ENCODE data around the gene DOK7. TPM values are rescaled to one million over a fixed set of nuclear protein-coding genes. Genes with fewer than 3 reads are reported as not detected.
"Not testable (repeated sequence)": the region's sequence is repeated elsewhere in the genome, so short reads cannot be mapped to it uniquely, and the experiment has no call there.

The DOK7 gene
- total RNA-seq, 1 experiment from 2014 or later, result not detected

- in situ Hi-C loops (cut with HindIII; ENCODE audit: low sequenced_read_pairs), result not testable (repeated sequence)
These were observed 7.5 kb upstream of the DOK7 start for GRCh38 chr4:3455596-3455995.

GRCh38 chr4:3458371-3458770 lies 4.7 kb upstream of the DOK7 start:
- no peak for DNase-seq (ENCODE audit: low spot score)
- in situ Hi-C loops (cut with HindIII; ENCODE audit: low sequenced_read_pairs), result no loop called here

More at GRCh38 chr4:3455596-3455995, 7.5 kb upstream of the DOK7 start:
- not testable (repeated sequence) for DNase-seq (ENCODE audit: low spot score)

GRCh38 chr4:3459156-3459555 lies 4.0 kb upstream of the DOK7 start:
- peak; percentile 61 for DNase-seq (ENCODE audit: low spot score)
- in situ Hi-C loops (cut with HindIII; ENCODE audit: low sequenced_read_pairs), result not testable (repeated sequence)

DNA sequence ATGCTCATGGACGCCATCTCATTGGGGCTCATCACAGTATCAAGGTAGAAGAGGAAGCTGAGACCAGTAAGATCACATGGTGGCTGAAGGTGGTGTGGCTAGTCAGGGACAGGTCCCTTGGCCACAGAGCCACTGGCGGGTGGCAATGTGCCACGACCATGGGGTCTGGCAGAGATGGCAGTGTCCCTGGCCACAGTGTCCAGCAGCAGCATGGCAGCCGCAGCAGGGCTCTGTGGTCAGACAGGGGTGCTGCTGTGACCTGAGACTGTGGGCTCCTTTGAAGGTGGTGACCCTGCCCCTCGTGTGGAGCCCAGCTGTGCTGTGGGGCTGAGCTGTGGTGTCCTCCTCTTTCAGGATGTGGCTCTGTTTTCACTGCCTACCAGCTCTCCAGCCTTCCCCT lies 2.2 kb upstream of the DOK7 start:
- in situ Hi-C loops (cut with HindIII; ENCODE audit: low sequenced_read_pairs), result no loop called here
- no peak for DNase-seq (ENCODE audit: low spot score)

DNA sequence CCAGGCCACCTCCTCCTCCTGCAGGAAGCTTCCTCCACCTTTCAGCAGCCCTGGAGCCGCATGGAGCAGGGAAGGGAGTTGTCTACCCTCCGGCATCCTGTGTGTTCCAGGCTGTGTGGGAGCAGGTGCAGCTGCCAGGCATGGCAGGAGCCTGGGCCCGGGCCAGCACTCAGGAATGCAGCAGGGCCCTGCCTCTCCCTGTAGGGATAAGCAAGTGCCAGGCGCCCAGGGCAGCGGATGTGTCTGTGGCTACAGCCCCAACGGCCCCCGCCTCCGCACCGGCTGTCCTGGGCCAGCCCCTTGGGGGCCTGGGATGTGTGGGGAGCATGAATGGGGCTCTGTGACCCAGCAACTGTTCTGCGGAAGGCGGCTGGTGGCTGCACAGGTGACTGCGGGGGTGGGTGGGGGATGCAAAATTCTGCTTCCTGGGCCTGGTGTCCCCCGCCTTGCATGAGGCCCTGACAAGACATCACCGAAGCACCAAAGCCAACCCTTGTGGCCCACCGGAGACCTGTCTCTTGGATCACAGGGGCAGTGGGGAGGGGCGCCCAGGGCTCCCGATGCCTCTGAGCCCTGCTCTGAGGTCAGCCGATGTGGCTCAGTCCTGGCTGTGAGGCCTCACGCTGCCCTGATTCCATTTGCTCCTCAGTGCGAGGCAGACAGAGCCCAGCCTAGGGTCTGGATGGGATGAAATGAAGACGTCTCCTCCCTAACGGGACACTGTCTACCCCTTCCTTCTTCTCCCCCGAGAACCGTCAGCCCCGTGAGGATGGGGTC lies 1.4 kb upstream of the DOK7 start:
- in situ Hi-C loops (cut with HindIII; ENCODE audit: low sequenced_read_pairs), result no loop called here
- DNase-seq (ENCODE audit: low spot score), result peak; percentile 95

DNA sequence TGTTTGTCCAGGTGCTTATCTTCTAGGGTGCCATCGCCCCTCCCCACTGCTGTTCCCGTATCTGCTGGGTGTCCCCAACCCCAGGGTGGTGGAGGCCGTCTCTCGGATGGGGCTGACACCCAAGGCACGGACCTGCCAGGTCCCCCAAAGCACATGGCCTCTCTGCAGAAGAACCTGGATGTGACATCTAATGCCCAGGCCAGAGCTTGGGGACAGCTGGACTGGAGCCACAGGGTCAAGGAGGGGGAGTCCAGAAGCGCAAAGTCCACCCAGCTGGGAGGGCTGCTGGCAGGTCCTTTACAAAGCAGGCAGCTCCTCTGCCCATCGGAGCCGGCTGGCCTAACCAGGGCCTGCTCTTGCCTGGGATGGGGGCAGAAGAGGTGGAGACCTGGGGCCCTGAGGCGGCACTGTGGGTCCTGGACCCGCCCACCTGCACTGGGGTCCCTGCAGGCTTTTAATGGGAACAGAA lies 751 bp upstream of the DOK7 start:
- in situ Hi-C loops (cut with HindIII; ENCODE audit: low sequenced_read_pairs), result no loop called here
- DNase-seq (ENCODE audit: low spot score), result no peak

GRCh38 chr4:3463556-3464348 lies 646 bp downstream of the DOK7 start:
- no peak for DNase-seq (ENCODE audit: low spot score)
- in situ Hi-C loops (cut with HindIII; ENCODE audit: low sequenced_read_pairs), result no loop called here

GRCh38 chr4:3464349-3464905 lies 1.3 kb downstream of the DOK7 start:
- in situ Hi-C loops (cut with HindIII; ENCODE audit: low sequenced_read_pairs), result no loop called here
- no peak for DNase-seq (ENCODE audit: low spot score)

GRCh38 chr4:3464911-3465697 lies 2.0 kb downstream of the DOK7 start:
- in situ Hi-C loops (cut with HindIII; ENCODE audit: low sequenced_read_pairs), result no loop called here
- DNase-seq (ENCODE audit: low spot score), result no peak

DNA sequence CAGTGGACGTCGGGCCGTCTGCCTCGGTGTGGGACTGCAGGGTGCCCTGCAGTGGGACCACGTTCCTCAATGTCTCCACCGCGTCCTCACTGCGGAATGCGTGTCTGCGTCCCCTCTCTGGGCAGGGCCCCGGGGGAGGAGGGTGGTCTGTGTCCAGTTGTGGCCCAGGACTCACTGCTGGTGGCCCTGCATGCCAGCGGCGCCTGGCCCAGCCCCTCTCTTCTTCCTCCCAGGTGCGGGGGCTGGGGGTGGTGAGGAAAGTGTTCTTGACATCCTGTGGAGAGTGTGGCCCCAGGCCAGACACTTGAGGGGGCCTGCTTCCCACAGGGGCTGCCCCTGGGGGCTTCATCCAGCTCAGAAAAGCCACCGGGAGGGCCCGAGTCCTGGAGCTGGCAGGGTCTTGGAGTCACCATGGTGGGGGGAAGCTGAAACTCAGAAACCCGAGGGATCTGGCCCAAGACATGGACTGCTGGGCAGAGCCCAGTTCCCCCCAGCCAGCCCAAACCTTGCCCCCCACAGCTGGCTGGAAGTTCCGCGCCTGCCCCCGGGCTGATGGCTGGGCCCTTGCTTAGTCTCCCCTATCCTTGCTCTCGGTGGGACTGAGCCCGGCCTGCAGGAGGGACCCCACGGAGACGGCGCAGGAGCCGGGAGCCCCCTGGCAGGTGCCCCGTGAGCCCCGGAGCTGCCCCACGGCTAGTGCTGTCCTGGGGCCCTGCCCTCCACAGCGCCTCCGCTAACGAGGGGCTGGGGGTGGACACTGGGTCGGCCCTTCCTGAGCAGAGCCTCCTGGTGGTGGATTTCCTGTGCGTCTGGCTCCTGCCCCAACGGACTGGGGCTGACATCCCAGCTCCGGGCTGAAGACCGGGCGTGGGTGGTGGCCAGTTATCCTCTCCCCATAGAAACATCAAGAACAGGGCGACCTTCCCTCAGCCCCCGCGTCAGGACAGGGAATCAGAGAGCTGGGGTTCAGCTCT lies 2.9 kb downstream of the DOK7 start:
- DNase-seq (ENCODE audit: low spot score), result no peak
- in situ Hi-C loops (cut with HindIII; ENCODE audit: low sequenced_read_pairs), result no loop called here

GRCh38 chr4:3466691-3467600 lies 3.8 kb downstream of the DOK7 start:
- DNase-seq (ENCODE audit: low spot score), result no peak
- in situ Hi-C loops (cut with HindIII; ENCODE audit: low sequenced_read_pairs), result no loop called here

GRCh38 chr4:3467601-3468031 lies 4.5 kb downstream of the DOK7 start:
- in situ Hi-C loops (cut with HindIII; ENCODE audit: low sequenced_read_pairs), result no loop called here
- DNase-seq (ENCODE audit: low spot score), result no peak

GRCh38 chr4:3468154-3468553 lies 5.0 kb downstream of the DOK7 start:
- no peak for DNase-seq (ENCODE audit: low spot score)
- in situ Hi-C loops (cut with HindIII; ENCODE audit: low sequenced_read_pairs), result no loop called here

- DNase-seq (ENCODE audit: low spot score), result no peak
- in situ Hi-C loops (cut with HindIII; ENCODE audit: low sequenced_read_pairs), result no loop called here
These were observed 5.7 kb downstream of the DOK7 start for GRCh38 chr4:3468804-3469203.

DNA sequence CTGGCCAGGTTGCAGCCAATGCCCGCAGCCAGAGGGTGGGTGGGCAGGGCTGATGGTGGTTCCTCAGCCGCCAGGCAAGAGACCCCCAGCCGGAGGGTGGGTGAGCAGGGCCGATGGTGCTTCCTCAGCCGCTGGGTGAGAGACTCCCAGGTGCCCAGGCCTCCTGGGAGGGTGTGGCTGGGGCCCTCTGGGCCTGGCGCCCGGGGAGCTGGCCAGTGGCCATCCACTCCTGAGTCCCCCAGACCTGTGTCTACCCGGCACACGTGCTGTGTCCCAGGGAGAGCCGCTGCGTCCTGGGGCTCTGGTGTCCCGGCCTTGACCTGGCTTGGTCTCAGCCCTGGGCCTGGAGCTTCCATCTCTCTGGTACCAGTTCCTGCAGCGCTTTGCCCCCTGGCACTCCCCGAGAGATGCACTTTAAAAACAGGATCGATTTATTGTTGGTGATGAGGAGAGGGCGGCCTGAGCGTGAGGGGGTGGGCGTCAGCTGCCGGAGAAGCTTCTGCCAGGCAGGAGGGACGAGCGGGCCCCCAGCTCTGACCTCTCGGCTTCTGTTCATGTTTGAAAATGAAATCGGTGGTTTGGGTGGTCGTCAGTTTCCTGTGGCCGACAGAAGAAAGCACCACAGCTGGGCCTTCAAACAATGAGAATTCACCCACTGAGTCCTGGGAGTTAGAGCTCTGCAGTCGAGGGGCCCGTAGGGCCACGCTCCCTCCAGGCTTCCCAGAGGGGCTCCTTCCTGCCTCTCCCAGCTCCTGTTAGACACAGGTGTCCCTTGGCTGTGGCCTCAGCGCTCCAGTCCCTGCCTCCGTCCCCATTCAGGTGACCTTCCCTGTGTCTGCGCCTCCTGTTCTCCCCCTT lies 6.5 kb downstream of the DOK7 start:
- in situ Hi-C loops (cut with HindIII; ENCODE audit: low sequenced_read_pairs), result no loop called here
- no peak for DNase-seq (ENCODE audit: low spot score)
